Endothelial cell of umbilical vein (primary cell): Measurements from ENCODE around the gene BTN3A1. TPM values are rescaled to one million over a fixed set of nuclear protein-coding genes. Genes with fewer than 3 reads are reported as not detected.

Source experiments
- BruUV-seq: library from RNA; stranded (reverse); fragments of 400-500 nt; replicated peaks from 2 replicates; lab custom pipeline; 2021; lab: Mats Ljungman, UMichigan
- CTCF ChIA-PET: fragments of 300-600, 350-600 bp; sonication (Branson Sonifier 250); formaldehyde crosslinking; loops from one replicate; lab custom pipeline; 2021; ENCODE audit warnings: antibody characterized with exemption, inconsistent platforms; lab: Charles Lee
- POLR2A ChIA-PET: fragments of 300-600, 350-600 bp; sonication (Branson Sonifier 250); formaldehyde crosslinking; loops from one replicate; lab custom pipeline; 2021; ENCODE audit warnings: antibody characterized with exemption, inconsistent platforms; lab: Charles Lee
- DNase-seq: peaks from one replicate; pipeline ENCODE4 v3.0.0-alpha.2; 2011; ENCODE audit warnings: low read depth, low spot score
- FAIRE-seq: peaks from 2 replicates; lab custom pipeline; 2011; peaks lifted over from hg19 to GRCh38; lab: Jason Lieb, UNC
- H2AFZ ChIP-seq: 2 replicates; pipeline ENCODE4 v1.6.0; 2012; ENCODE audit warnings: low read depth, low read length, control low read depth, inconsistent platforms
- H3K27ac ChIP-seq: 2 replicates; pipeline ENCODE4 v1.5.1; 2011; ENCODE audit warnings: low read depth, mild to moderate bottlenecking, control low read depth, low read length, moderate library complexity; ENCODE audit not compliant: insufficient read depth
- H3K27me3 ChIP-seq, 2 experiments: 2 replicates each; pipeline versions ENCODE4 v1.6.0 to v1.6.1; 2011; ENCODE audit warnings: low read length in 2 of 2, mixed read lengths in 1 of 2; ENCODE audit not compliant: control insufficient read depth in 2 of 2, insufficient read depth in 2 of 2
- H3K36me3 ChIP-seq, 2 experiments: 2 replicates in 1 of 2; 3 replicates in 1 of 2; pipeline ENCODE4 v1.5.1; 2011; ENCODE audit warnings: low read length in 2 of 2, mild to moderate bottlenecking in 1 of 2, moderate library complexity in 1 of 2; ENCODE audit not compliant: control insufficient read depth in 2 of 2, insufficient read depth in 2 of 2; ENCODE audit errors: extremely low read depth in 1 of 2
- H3K4me1 ChIP-seq: 3 replicates; pipeline ENCODE4 v1.5.1; 2011; ENCODE audit warnings: mild to moderate bottlenecking, low read length; ENCODE audit not compliant: control insufficient read depth, insufficient read depth; ENCODE audit errors: extremely low read depth
- H3K4me2 ChIP-seq: 2 replicates; pipeline ENCODE4 v1.6.1; 2011; ENCODE audit warnings: low read length, control low read depth, mixed read lengths; ENCODE audit not compliant: insufficient read depth
- H3K4me3 ChIP-seq, 3 experiments: fragments of 200-600 bp in 1 of 3; sonication (generic), shearing (Covaris generic) in 1 of 3; replicated peaks in 1 of 3; 2 replicates each; pipeline ENCODE4 v1.5.1; 2011 to 2016; ENCODE audit warnings: control low read depth in 3 of 3, low read length in 3 of 3, mild to moderate bottlenecking in 2 of 3, inconsistent platforms in 1 of 3, low read depth in 1 of 3, moderate library complexity in 1 of 3; ENCODE audit not compliant: insufficient read depth in 1 of 3
- H3K79me2 ChIP-seq: 2 replicates; pipeline ENCODE4 v1.6.0; 2012; ENCODE audit warnings: low read length, inconsistent platforms; ENCODE audit not compliant: control insufficient read depth, insufficient read depth
- H3K9ac ChIP-seq: replicated peaks from 2 replicates; pipeline ENCODE3; 2011; ENCODE audit warnings: low read length, control low read depth; ENCODE audit not compliant: insufficient read depth; ENCODE audit errors: extremely low read depth
- H3K9me1 ChIP-seq: replicated peaks from 3 replicates; pipeline ENCODE4 v1.6.0; 2011; ENCODE audit warnings: mild to moderate bottlenecking, low read length; ENCODE audit not compliant: control insufficient read depth, insufficient read depth; ENCODE audit errors: extremely low read depth
- H3K9me3 ChIP-seq: replicated peaks from 2 replicates; pipeline ENCODE4 v1.5.1; 2012; ENCODE audit warnings: low read length, inconsistent platforms; ENCODE audit not compliant: control insufficient read depth, insufficient read depth
- H4K20me1 ChIP-seq: replicated peaks from 2 replicates; pipeline ENCODE3; 2011; ENCODE audit warnings: mild to moderate bottlenecking, low read length; ENCODE audit not compliant: control insufficient read depth, insufficient read depth; ENCODE audit errors: extremely low read depth
- CTCF ChIP-seq, 2 donors: IDR thresholded peaks; 1 replicate in 1 of 2; 2 replicates in 1 of 2; pipeline ENCODE4 v1.5.1; 2011; ENCODE audit warnings: low read length in 2 of 2, mild to moderate bottlenecking in 2 of 2, moderate library complexity in 2 of 2, control low read depth in 1 of 2, inconsistent platforms in 1 of 2, low read depth in 1 of 2; ENCODE audit not compliant: insufficient read depth in 1 of 2; ENCODE audit errors: extremely low read depth in 1 of 2
- EZH2 ChIP-seq: IDR thresholded peaks from 2 replicates; pipeline ENCODE4 v1.6.1; 2012; ENCODE audit warnings: borderline replicate concordance, low read depth, mild to moderate bottlenecking, moderate library complexity, low read length, inconsistent platforms; ENCODE audit not compliant: severe bottlenecking
- FOS ChIP-seq: IDR thresholded peaks from 2 replicates; pipeline ENCODE4 v1.6.1; 2011; ENCODE audit warnings: mild to moderate bottlenecking, low read length, moderate library complexity, borderline replicate concordance; ENCODE audit not compliant: insufficient read depth
- GATA2 ChIP-seq: IDR thresholded peaks from 2 replicates; pipeline ENCODE4 v1.7.0; 2011; ENCODE audit warnings: low read depth, mild to moderate bottlenecking, moderate library complexity, mixed read lengths, low read length; ENCODE audit not compliant: insufficient read length, insufficient read depth
- JUN ChIP-seq: IDR thresholded peaks from 2 replicates; pipeline ENCODE4 v1.6.1; 2011; ENCODE audit warnings: borderline replicate concordance, low read depth; ENCODE audit not compliant: insufficient read length, insufficient read depth
- MAX ChIP-seq: IDR thresholded peaks from 2 replicates; pipeline ENCODE4 v1.6.1; 2011; ENCODE audit not compliant: insufficient read depth, insufficient read length
- MYC ChIP-seq: IDR thresholded peaks from one replicate; pipeline ENCODE4 v1.6.1; 2011; ENCODE audit warnings: mild to moderate bottlenecking, low read depth, low read length
- POLR2A ChIP-seq: IDR thresholded peaks from 2 replicates; pipeline ENCODE4 v1.6.1; 2012; ENCODE audit warnings: low read depth, mild to moderate bottlenecking, control low read depth, low read length
- POLR2AphosphoS5 ChIP-seq: IDR thresholded peaks from 2 replicates; pipeline ENCODE4 v1.6.1; 2012; ENCODE audit warnings: low read depth, mild to moderate bottlenecking, control low read depth, low read length, moderate library complexity; ENCODE audit not compliant: insufficient read depth
- dilution Hi-C: fragments of 300-500 bp; cut with MboI; formaldehyde crosslinking; loops from one replicate; pipeline ENCODE4 v1.15.0; 2019; ENCODE audit warnings: low sequenced_read_pairs; ENCODE audit not compliant: extremely low pct_ligation_motif_present
- intact Hi-C: fragments of 100-400 bp; cut with micrococcal nuclease; formaldehyde crosslinking; loops from one replicate; pipeline ENCODE4 v1.10.0; 2022
- polyA plus RNA-seq, 4 experiments: library from polyadenylated mRNA; depleted of rRNA in 3 of 4; stranded (reverse) in 3 of 4; unstranded in 1 of 4; fragments of >200 nt; gene quantifications; 2 replicates each; pipeline versions ENCODE4 v1.2.1 to v1.2.3, GENCODE V29; 2011 to 2012; ENCODE audit warnings: missing spikeins in 1 of 4
- total RNA-seq: library from RNA; stranded (reverse); gene quantifications from 2 replicates; pipeline ENCODE4 v1.2.3, GENCODE V29; 2021

Gene BTN3A1
- total and polyA plus RNA-seq, 2 donors (not counting 3 experiments of a cell fraction or from before 2014, with no cell fraction given): 7.6 to 12.1 TPM

DNA sequence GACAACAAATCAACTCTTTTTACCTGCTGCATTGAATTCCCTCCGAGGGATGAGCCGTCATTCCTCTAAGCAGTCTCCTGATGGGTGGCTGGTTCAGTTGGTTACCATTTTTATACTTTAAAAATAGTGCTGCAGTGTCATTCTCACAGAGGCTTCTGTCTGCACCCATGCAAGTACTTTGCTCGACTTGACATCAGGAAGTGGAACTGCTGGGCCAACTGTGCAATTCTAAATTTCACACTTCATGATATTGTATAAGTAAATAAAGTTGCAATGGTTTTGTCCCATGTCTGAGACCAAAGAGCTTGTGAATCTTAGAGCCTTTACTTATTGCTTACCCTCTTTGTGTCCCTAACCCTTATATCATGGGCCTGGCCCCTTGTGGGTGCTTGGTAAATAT, 2.5 kb downstream of the BTN3A1 start:
- DNase-seq (no peak), FAIRE-seq (no peak)
- BruUV-seq: no TSS peak
- Histone ChIP-seq H3K27me3 (no peaks in the 10 kb centered on the region), H3K4me1 (peaks cover 11% of the 10 kb centered on the region), H3K27ac (no peak overlapping the region), H3K9ac (no peak overlapping the region), H3K4me2 (no peak overlapping the region), H3K36me3 (no peaks in the 10 kb centered on the region), H2AFZ (no peak overlapping the region), H4K20me1 (no peaks in the 10 kb centered on the region), H3K9me1 (no peaks in the 10 kb centered on the region), H3K4me3 (no peak overlapping the region), H3K79me2 (no peaks in the 10 kb centered on the region), H3K9me3 (no peaks in the 10 kb centered on the region)
- dilution Hi-C loops: no loop called here
- TF ChIP-seq FOS (no peak), POLR2A (no peak), GATA2 (no peak), POLR2AphosphoS5 (no peak), MAX (no peak), JUN (no peak), CTCF (IDR thresholded peaks at IDR 0.05; ENCODE audit: extremely low read depth in 1 of 2, insufficient read depth in 1 of 2, low read depth in 1 of 2, low read length in 2 of 2) (no peak), EZH2 (no peak), MYC (no peak)
- intact Hi-C loops: no loop called here
- CTCF ChIA-PET: no interaction called here
- POLR2A ChIA-PET: no interaction called here
